HepG2 (cell line): ENCODE measurements around the gene SRSF8. TPM values are rescaled to one million over a fixed set of nuclear protein-coding genes. Genes with fewer than 3 reads are reported as not detected.

ENCODE experiments used
- ARNT2 ChIP-seq: sonication (generic); formaldehyde crosslinking; IDR thresholded peaks from 2 replicates; pipeline ENCODE4 v1.8.0; 2022; ENCODE audit warnings: mild to moderate bottlenecking, low read depth, missing genetic modification reagents, moderate library complexity
- ATF7 ChIP-seq, 2 experiments: fragments of 450-650 bp in 1 of 2; sonication (generic) in 1 of 2; formaldehyde crosslinking in 1 of 2; IDR thresholded peaks; 2 replicates each; pipeline versions ENCODE4 v1.4.0 to v1.6.1; 2016 to 2020; ENCODE audit warnings: antibody characterized with exemption in 1 of 2, mild to moderate bottlenecking in 1 of 2, missing genetic modification reagents in 1 of 2
- EED ChIP-seq: sonication (generic); formaldehyde crosslinking; IDR thresholded peaks from 2 replicates; pipeline ENCODE4 v1.5.0; 2020; ENCODE audit warnings: mild to moderate bottlenecking, missing genetic modification reagents
- FOXK2 ChIP-seq: fragments of 450-650 bp; IDR thresholded peaks from 2 replicates; pipeline ENCODE4 v1.6.1; 2016
- HDAC6 ChIP-seq: fragments of 200-600 bp; sonication (generic); IDR thresholded peaks from 2 replicates; pipeline ENCODE4 v1.7.0; 2017; ENCODE audit warnings: mild to moderate bottlenecking, antibody characterized with exemption, low read length, low read depth
- HOXA3 ChIP-seq: sonication (generic); formaldehyde crosslinking; IDR thresholded peaks from 2 replicates; pipeline ENCODE4 v1.5.0; 2020; ENCODE audit warnings: missing genetic modification reagents
- KDM4B ChIP-seq: sonication (generic); formaldehyde crosslinking; IDR thresholded peaks from 2 replicates; pipeline ENCODE4 v1.4.0; 2020; ENCODE audit warnings: missing genetic modification reagents
- LCORL ChIP-seq, 2 experiments: fragments of 450-650 bp in 1 of 2; sonication (generic) in 1 of 2; formaldehyde crosslinking in 1 of 2; IDR thresholded peaks; 2 replicates each; pipeline versions ENCODE4 v1.5.0 to v1.6.1; 2017 to 2020; ENCODE audit warnings: antibody characterized with exemption in 1 of 2, missing genetic modification reagents in 1 of 2
- MED1 ChIP-seq: sonication (generic); formaldehyde crosslinking; IDR thresholded peaks from 2 replicates; pipeline ENCODE4 v1.4.0; 2020; ENCODE audit warnings: missing genetic modification reagents
- MTF2 ChIP-seq: sonication (generic); formaldehyde crosslinking; IDR thresholded peaks from 2 replicates; pipeline ENCODE4 v1.5.0; 2020; ENCODE audit warnings: missing genetic modification reagents, borderline replicate concordance
- POGZ ChIP-seq: sonication (generic); formaldehyde crosslinking; IDR thresholded peaks from 2 replicates; pipeline ENCODE4 v1.4.0; 2020; ENCODE audit warnings: mild to moderate bottlenecking, missing genetic modification reagents
- RXRA ChIP-seq: sonication (generic); formaldehyde crosslinking; IDR thresholded peaks from 2 replicates; pipeline ENCODE4 v1.5.1; 2020; ENCODE audit warnings: missing genetic modification reagents
- SNRNP70 ChIP-seq: fragments of 200-400 bp; formaldehyde crosslinking; IDR thresholded peaks from 2 replicates; pipeline ENCODE4 v1.6.1; 2017; ENCODE audit warnings: mild to moderate bottlenecking, low read depth, low read length, moderate library complexity
- ZNF34 ChIP-seq: sonication (generic); formaldehyde crosslinking; IDR thresholded peaks from 2 replicates; pipeline ENCODE4 v1.4.0; 2020; ENCODE audit warnings: mild to moderate bottlenecking, missing genetic modification reagents, borderline replicate concordance
- ZNF446 ChIP-seq: sonication (generic); formaldehyde crosslinking; IDR thresholded peaks from 2 replicates; pipeline ENCODE4 v1.5.0; 2020; ENCODE audit warnings: mild to moderate bottlenecking, missing genetic modification reagents
- ZNF543 ChIP-seq: sonication (generic); formaldehyde crosslinking; IDR thresholded peaks from 2 replicates; pipeline ENCODE4 v1.4.0; 2020; ENCODE audit warnings: mild to moderate bottlenecking, missing genetic modification reagents
- ZNF607 ChIP-seq: sonication (generic); formaldehyde crosslinking; IDR thresholded peaks from 2 replicates; pipeline ENCODE4 v1.5.1; 2020; ENCODE audit warnings: missing genetic modification reagents, mild to moderate bottlenecking, borderline replicate concordance
- ZNF670 ChIP-seq: sonication (generic); formaldehyde crosslinking; IDR thresholded peaks from 2 replicates; pipeline ENCODE4 v1.8.0; 2022; ENCODE audit warnings: mild to moderate bottlenecking, missing genetic modification reagents, borderline replicate concordance
- ZNF776 ChIP-seq: sonication (generic); formaldehyde crosslinking; IDR thresholded peaks from 2 replicates; pipeline ENCODE4 v1.4.0; 2020; ENCODE audit warnings: mild to moderate bottlenecking, missing genetic modification reagents
- ZNF782 ChIP-seq: sonication (generic); formaldehyde crosslinking; IDR thresholded peaks from 2 replicates; pipeline ENCODE4 v1.4.0; 2020; ENCODE audit warnings: missing genetic modification reagents, mild to moderate bottlenecking, borderline replicate concordance
- polyA plus RNA-seq, 8 experiments: library from polyadenylated mRNA; depleted of rRNA in 3 of 8; stranded (reverse) in 7 of 8; unstranded in 1 of 8; fragments of >200 nt; fragmentation: Illumina TruSeq in 4 of 8; extraction: Trizol in 4 of 8; gene quantifications; 2 replicates each; pipeline versions ENCODE4 v1.2.1 to v1.2.3, GENCODE V29; 2011 to 2016; ENCODE audit warnings: low read depth in 4 of 8, missing spikeins in 1 of 8, mixed read lengths in 1 of 8; ENCODE audit not compliant: insufficient read depth in 1 of 8
- total RNA-seq, 5 experiments: library from RNA; depleted of rRNA; stranded (reverse); fragments of >200 nt; fragmentation: Illumina TruSeq; extraction: Trizol; gene quantifications; 2 replicates each; pipeline ENCODE4 v1.2.3, GENCODE V29; 2016; ENCODE audit warnings: low read depth in 1 of 5
- TF ChIP-seq, protein P1 (sequence below): IDR thresholded peaks from 2 replicates; pipeline ENCODE4 v1.6.1; 2018; ENCODE audit warnings: missing genetic modification reagents, mild to moderate bottlenecking, missing compliant biosample characterization
- TF ChIP-seq, protein P2 (sequence below): sonication (generic); formaldehyde crosslinking; IDR thresholded peaks from 2 replicates; pipeline ENCODE4 v1.4.0; 2020; ENCODE audit warnings: missing genetic modification reagents, borderline replicate concordance
- TF ChIP-seq, protein P3 (sequence below): sonication (generic); formaldehyde crosslinking; IDR thresholded peaks from 2 replicates; pipeline ENCODE4 v1.5.0; 2020; ENCODE audit warnings: missing genetic modification reagents
- TF ChIP-seq, protein P4 (sequence below): sonication (generic); formaldehyde crosslinking; IDR thresholded peaks from 2 replicates; pipeline ENCODE4 v1.5.0; 2020; ENCODE audit warnings: missing genetic modification reagents, mild to moderate bottlenecking, borderline replicate concordance

Gene SRSF8
- total and polyA plus RNA-seq, 2 of the 13 experiments (the other 11 are each of a cell fraction or from before 2014, with no cell fraction given): 21.8 to 25.8 TPM

DNA sequence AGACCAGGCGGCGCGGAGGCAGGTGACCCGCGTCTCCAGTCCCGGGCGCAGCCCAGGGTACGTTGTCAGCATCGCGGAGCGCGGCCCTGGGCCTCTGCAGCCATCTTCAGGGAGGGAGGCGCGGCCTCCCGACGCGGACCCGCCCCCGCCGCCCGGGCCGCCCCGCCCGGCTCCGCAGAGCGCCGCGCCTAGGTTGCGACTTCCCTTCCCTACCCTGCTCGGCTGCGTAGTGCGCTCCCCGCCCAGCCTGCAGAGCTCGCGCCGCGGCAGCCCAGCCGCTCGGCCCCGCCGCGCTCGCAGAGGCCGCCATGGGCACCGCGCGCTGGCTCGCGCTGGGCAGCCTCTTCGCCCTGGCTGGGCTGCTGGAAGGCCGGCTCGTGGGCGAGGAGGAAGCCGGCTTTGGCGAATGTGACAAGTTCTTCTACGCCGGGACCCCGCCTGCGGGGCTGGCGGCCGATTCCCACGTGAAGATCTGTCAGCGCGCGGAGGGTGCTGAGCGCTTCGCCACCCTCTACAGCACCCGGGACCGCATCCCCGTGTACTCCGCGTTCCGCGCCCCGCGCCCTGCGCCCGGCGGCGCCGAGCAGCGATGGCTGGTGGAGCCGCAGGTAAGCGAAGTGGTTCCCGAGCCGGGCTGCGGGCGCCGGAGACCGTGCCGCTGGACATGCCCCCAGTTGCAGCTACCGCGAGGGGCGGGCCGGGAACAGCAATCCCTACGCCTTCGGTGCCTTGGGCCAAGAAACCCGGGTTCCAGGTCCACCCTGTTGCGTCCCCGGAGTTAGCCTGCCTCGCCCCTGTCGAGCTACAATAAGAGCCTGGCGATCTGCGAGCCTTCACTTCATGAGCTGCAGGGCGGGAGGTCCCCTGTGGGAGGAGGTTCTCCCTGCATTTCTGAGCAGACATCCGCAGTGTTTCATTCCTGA lies 23.2 kb downstream of the SRSF8 start, which contains the start of gene ENDOD1 (continued):
- TF ChIP-seq, protein P1, sequence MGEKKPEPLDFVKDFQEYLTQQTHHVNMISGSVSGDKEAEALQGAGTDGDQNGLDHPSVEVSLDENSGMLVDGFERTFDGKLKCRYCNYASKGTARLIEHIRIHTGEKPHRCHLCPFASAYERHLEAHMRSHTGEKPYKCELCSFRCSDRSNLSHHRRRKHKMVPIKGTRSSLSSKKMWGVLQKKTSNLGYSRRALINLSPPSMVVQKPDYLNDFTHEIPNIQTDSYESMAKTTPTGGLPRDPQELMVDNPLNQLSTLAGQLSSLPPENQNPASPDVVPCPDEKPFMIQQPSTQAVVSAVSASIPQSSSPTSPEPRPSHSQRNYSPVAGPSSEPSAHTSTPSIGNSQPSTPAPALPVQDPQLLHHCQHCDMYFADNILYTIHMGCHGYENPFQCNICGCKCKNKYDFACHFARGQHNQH (CRISPR knock-in tag): no peak
- TF ChIP-seq, protein P2, sequence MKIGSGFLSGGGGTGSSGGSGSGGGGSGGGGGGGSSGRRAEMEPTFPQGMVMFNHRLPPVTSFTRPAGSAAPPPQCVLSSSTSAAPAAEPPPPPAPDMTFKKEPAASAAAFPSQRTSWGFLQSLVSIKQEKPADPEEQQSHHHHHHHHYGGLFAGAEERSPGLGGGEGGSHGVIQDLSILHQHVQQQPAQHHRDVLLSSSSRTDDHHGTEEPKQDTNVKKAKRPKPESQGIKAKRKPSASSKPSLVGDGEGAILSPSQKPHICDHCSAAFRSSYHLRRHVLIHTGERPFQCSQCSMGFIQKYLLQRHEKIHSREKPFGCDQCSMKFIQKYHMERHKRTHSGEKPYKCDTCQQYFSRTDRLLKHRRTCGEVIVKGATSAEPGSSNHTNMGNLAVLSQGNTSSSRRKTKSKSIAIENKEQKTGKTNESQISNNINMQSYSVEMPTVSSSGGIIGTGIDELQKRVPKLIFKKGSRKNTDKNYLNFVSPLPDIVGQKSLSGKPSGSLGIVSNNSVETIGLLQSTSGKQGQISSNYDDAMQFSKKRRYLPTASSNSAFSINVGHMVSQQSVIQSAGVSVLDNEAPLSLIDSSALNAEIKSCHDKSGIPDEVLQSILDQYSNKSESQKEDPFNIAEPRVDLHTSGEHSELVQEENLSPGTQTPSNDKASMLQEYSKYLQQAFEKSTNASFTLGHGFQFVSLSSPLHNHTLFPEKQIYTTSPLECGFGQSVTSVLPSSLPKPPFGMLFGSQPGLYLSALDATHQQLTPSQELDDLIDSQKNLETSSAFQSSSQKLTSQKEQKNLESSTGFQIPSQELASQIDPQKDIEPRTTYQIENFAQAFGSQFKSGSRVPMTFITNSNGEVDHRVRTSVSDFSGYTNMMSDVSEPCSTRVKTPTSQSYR (CRISPR knock-in tag): no peak
- TF ChIP-seq HOXA3 (CRISPR knock-in tag) (peak; percentile 36; the same call in 1 of the 2 replicates), SNRNP70 (no peak), ARNT2 (no peak; the same call in 1 of the 2 replicates), ZNF607 (CRISPR knock-in tag) (no peak), EED (CRISPR knock-in tag) (no peak), KDM4B (CRISPR knock-in tag) (no peak), ZNF34 (no peak; the same call in 1 of the 2 replicates), RXRA (CRISPR knock-in tag) (peak; percentile 6; the same call in 1 of the 2 replicates), MTF2 (CRISPR knock-in tag) (no peak), ZNF782 (CRISPR knock-in tag) (no peak), LCORL (IDR thresholded peaks at IDR 0.05) (no peak), LCORL (CRISPR knock-in tag; IDR thresholded peaks at IDR 0.05) (peak; percentile 30; the same call in 1 of the 2 replicates), ZNF776 (CRISPR knock-in tag) (peak; percentile 34; the same call in 1 of the 2 replicates), ZNF543 (CRISPR knock-in tag) (no peak), FOXK2 (no peak), ATF7 (IDR thresholded peaks at IDR 0.05) (no peak), ATF7 (CRISPR knock-in tag; IDR thresholded peaks at IDR 0.05) (no peak), MED1 (CRISPR knock-in tag) (no peak), HDAC6 (no peak), ZNF670 (CRISPR knock-in tag) (no peak), ZNF446 (CRISPR knock-in tag) (no peak), POGZ (CRISPR knock-in tag) (no peak)
- TF ChIP-seq, protein P3, sequence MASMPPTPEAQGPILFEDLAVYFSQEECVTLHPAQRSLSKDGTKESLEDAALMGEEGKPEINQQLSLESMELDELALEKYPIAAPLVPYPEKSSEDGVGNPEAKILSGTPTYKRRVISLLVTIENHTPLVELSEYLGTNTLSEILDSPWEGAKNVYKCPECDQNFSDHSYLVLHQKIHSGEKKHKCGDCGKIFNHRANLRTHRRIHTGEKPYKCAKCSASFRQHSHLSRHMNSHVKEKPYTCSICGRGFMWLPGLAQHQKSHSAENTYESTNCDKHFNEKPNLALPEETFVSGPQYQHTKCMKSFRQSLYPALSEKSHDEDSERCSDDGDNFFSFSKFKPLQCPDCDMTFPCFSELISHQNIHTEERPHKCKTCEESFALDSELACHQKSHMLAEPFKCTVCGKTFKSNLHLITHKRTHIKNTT: no peak
- TF ChIP-seq, protein P4, sequence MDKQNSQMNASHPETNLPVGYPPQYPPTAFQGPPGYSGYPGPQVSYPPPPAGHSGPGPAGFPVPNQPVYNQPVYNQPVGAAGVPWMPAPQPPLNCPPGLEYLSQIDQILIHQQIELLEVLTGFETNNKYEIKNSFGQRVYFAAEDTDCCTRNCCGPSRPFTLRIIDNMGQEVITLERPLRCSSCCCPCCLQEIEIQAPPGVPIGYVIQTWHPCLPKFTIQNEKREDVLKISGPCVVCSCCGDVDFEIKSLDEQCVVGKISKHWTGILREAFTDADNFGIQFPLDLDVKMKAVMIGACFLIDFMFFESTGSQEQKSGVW (CRISPR knock-in tag): no peak
